Colonic mucosa (tissue), 4 donors: ENCODE results near the gene AATK. TPM values are rescaled to one million over a fixed set of nuclear protein-coding genes. Genes with fewer than 3 reads are reported as not detected.

ENCODE experiments used
- DNase-seq: peaks from one replicate; pipeline ENCODE4 v3.0.0-alpha.2; 2020
- H3K27ac ChIP-seq: fragments of 200-600 bp; one replicate; pipeline ENCODE4 v1.8.0; 2021
- H3K27me3 ChIP-seq: fragments of 200-600 bp; one replicate; pipeline ENCODE4 v1.8.0; 2021
- H3K36me3 ChIP-seq: fragments of 200-600 bp; one replicate; pipeline ENCODE4 v1.8.0; 2021
- H3K4me1 ChIP-seq: fragments of 200-600 bp; one replicate; pipeline ENCODE4 v1.8.0; 2021; ENCODE audit warnings: mild to moderate bottlenecking
- H3K4me3 ChIP-seq: fragments of 200-600 bp; one replicate; pipeline ENCODE4 v1.8.0; 2021
- H3K9ac ChIP-seq, 2 donors: one replicate each; pipeline ENCODE4 v1.7.0; 2013; ENCODE audit warnings: control low read depth in 2 of 2, low read depth in 2 of 2, low read length in 2 of 2
- H3K9me3 ChIP-seq: fragments of 200-600 bp; one replicate; pipeline ENCODE4 v1.8.0; 2021
- CTCF ChIP-seq: fragments of 200-600 bp; IDR thresholded peaks from one replicate; pipeline ENCODE4 v1.8.0; 2022; ENCODE audit warnings: antibody characterized with exemption, mild to moderate bottlenecking
- intact Hi-C: fragments of 100-400 bp; cut with DNase I; formaldehyde crosslinking; loops from one replicate; pipeline ENCODE4 v1.14.1; 2022
- total RNA-seq, 2 donors: library from RNA; stranded (reverse); fragmentation: NEBNext Ultra II Directional in 1 of 2; extraction: Animal tissue kit (Norgen Biotek cat#: 25700) in 1 of 2; gene quantifications; one replicate each; pipeline ENCODE4 v1.2.1, GENCODE V29; 2021
- donor health status: healthy.
- donor health status: DM: no; HTN: no; CAD: no.
- donor health status: DM: no; HTN: no; CAD: no.

The AATK gene, protein sequence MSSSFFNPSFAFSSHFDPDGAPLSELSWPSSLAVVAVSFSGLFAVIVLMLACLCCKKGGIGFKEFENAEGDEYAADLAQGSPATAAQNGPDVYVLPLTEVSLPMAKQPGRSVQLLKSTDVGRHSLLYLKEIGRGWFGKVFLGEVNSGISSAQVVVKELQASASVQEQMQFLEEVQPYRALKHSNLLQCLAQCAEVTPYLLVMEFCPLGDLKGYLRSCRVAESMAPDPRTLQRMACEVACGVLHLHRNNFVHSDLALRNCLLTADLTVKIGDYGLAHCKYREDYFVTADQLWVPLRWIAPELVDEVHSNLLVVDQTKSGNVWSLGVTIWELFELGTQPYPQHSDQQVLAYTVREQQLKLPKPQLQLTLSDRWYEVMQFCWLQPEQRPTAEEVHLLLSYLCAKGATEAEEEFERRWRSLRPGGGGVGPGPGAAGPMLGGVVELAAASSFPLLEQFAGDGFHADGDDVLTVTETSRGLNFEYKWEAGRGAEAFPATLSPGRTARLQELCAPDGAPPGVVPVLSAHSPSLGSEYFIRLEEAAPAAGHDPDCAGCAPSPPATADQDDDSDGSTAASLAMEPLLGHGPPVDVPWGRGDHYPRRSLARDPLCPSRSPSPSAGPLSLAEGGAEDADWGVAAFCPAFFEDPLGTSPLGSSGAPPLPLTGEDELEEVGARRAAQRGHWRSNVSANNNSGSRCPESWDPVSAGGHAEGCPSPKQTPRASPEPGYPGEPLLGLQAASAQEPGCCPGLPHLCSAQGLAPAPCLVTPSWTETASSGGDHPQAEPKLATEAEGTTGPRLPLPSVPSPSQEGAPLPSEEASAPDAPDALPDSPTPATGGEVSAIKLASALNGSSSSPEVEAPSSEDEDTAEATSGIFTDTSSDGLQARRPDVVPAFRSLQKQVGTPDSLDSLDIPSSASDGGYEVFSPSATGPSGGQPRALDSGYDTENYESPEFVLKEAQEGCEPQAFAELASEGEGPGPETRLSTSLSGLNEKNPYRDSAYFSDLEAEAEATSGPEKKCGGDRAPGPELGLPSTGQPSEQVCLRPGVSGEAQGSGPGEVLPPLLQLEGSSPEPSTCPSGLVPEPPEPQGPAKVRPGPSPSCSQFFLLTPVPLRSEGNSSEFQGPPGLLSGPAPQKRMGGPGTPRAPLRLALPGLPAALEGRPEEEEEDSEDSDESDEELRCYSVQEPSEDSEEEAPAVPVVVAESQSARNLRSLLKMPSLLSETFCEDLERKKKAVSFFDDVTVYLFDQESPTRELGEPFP (N-terminal part only)
- total RNA-seq = 10 to 100 TPM in 1 of 2 donors, 1 to 10 TPM in 1; 9.1 to 13.3 TPM

DNA sequence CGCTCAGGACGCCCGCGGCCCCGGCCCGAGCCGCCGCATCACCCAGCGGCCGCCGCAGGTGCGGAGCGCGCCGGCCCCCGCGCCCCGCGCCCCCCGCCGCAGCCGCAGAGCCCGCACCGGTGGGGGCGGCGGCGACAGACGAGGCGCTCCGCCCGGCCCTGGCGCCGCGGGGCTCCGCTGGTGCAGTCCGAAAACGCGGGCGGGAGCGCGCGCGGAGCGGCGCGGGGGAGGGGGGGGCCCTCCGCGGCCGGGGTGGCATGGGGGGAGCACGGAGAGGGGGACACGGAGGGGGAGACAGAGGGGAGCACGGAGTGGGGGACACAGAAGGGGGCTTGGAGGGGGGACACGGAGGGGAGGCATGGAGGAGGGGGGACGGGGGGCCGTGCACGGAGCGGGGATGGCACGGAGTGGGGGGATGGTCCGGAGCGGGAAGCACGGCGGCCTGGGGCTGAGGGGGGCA is at the start of gene AATK:
Gene AATK, minus strand, starts transcription at position 189 of the 460 bp plus-strand sequence. CDS start 229 bp downstream, outside the sequence.
- Histone ChIP-seq H3K27ac (no peak within 1 kb of the TSS), H3K36me3 (no peaks in the 10 kb centered on the region), H3K4me3 (no peak within 1 kb of the TSS), H3K9me3 (no peaks in the 10 kb centered on the region), H3K27me3 (peaks cover 24% of the 10 kb centered on the region), H3K9ac (no peak within 1 kb of the TSS), H3K4me1 (no peaks in the 10 kb centered on the region)
- intact Hi-C loops = no loop called here
- TF ChIP-seq CTCF = no peak
- no peak for DNase-seq

DNA sequence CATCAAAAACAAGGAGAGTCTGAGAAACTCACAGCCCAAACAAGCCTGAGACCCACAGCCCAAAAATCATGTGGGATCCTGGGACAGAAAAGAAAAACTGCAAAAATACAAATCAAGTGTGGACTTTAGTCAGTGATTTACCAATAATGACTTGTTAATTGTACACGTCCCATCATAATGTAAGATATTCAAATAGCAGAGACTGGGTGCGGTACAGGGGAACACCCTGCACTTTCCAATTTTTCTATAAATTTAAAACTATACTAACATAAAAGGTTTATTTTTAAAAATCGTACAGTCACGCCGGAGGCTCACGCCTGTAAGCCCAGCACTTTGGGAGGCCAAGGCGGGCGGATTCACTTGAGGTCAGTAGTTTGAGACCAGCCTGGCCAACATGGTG is 48.0 kb upstream of the AATK start:
- no peaks in the 10 kb centered on the region for H3K4me1 ChIP-seq
- no peaks in the 10 kb centered on the region for H3K9me3 ChIP-seq
- no peak for DNase-seq
- H3K27me3 ChIP-seq = no peaks in the 10 kb centered on the region
- no peak overlapping the region for H3K4me3 ChIP-seq
- intact Hi-C loops = no loop called here
- no peak overlapping the region for H3K27ac ChIP-seq
- no peaks in the 10 kb centered on the region for H3K36me3 ChIP-seq
- no peak for TF ChIP-seq CTCF
- no peak overlapping the region for H3K9ac ChIP-seq

DNA sequence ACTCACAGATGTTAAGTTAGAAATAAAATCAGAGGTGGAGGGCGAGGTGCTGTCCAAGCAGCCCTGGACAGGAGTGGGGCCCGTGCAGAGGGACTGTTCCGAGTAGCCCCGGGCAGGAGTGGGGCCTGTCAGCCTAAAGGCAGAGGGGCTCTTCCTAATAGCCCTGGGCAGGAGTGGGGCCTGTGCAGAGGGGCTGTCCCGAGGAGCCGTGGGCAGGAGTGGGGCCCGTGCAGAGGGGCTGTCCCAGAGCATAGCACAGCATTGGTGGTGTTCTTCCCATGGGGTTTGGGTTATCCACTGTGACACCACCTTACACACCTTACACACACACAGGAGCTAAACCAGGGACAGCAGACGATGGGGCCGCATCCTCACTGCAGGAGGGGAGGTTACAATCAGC is 46.3 kb upstream of the AATK start:
- H3K9me3 ChIP-seq = no peaks in the 10 kb centered on the region
- no peaks in the 10 kb centered on the region for H3K4me1 ChIP-seq
- no peaks in the 10 kb centered on the region for H3K27me3 ChIP-seq
- H3K4me3 ChIP-seq = no peak overlapping the region
- no peak overlapping the region for H3K9ac ChIP-seq
- H3K36me3 ChIP-seq = no peaks in the 10 kb centered on the region
- intact Hi-C loops = no loop called here
- no peak for DNase-seq
- TF ChIP-seq CTCF = no peak
- no peak overlapping the region for H3K27ac ChIP-seq

GRCh38 chr17:81210868-81211267 is 44.8 kb upstream of the AATK start:
- Histone ChIP-seq H3K9me3 (no peaks in the 10 kb centered on the region), H3K4me3 (no peak overlapping the region), H3K27ac (no peak overlapping the region), H3K9ac (no peak overlapping the region), H3K27me3 (no peaks in the 10 kb centered on the region), H3K36me3 (no peaks in the 10 kb centered on the region), H3K4me1 (no peaks in the 10 kb centered on the region)
- intact Hi-C loops = no loop called here
- TF ChIP-seq CTCF = no peak
- no peak for DNase-seq

DNA sequence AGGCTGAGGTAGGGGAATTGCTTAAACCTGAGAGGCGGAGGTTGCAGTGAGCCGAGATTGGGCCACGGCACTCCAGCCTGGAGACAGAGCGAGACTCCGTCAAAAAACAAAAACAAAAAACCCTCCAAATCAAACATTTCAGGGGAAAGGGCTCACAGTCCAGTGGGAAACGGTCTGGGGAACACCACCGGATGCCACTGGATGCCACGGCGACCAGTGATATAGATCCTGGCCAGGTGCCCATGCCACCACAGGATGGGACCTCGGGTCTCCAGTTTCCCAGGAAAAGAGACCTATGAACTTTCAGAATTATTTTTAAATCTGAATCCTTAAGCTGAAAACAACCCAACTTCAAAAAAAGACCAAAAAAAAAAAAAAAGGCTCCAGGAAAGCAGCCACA is 44.4 kb upstream of the AATK start:
- intact Hi-C loops = no loop called here
- H3K9me3 ChIP-seq = no peaks in the 10 kb centered on the region
- H3K9ac ChIP-seq = no peak overlapping the region
- no peak overlapping the region for H3K4me3 ChIP-seq
- no peaks in the 10 kb centered on the region for H3K36me3 ChIP-seq
- no peak for DNase-seq
- no peak for TF ChIP-seq CTCF
- H3K27ac ChIP-seq = no peak overlapping the region
- no peaks in the 10 kb centered on the region for H3K27me3 ChIP-seq
- no peaks in the 10 kb centered on the region for H3K4me1 ChIP-seq
